ENCODE results near the gene HOTAIR. TPM values are rescaled to one million over a fixed set of nuclear protein-coding genes. Genes with fewer than 3 reads are reported as not detected.

HOTAIR gene
- 0.49 and 1.9 TPM in 2 replicates for total RNA-seq

GRCh38 chr12:53974084-53975063 lies at the start of gene HOTAIR:
HOTAIR (minus strand) TSS chr12:53974954.

GRCh38 chr12:54000116-54001114 lies 25.7 kb upstream of the HOTAIR start, which contains the start of gene HOXC9:
HOXC9 (plus strand) TSS chr12:54000161; CDS start chr12:54000189, 28 bp downstream.

GRCh38 chr12:53984901-53985691 lies 10.3 kb upstream of the HOTAIR start, which contains the start of gene HOXC10:
HOXC10 (plus strand) TSS chr12:53985146; CDS start chr12:53985260, 114 bp downstream.

GRCh38 chr12:53972722-53973235 lies 2.0 kb downstream of the HOTAIR start, which contains the start of gene HOXC11:
HOXC11 (plus strand) TSS chr12:53973126; CDS start chr12:53973242, 116 bp downstream.

GRCh38 chr12:53954694-53955035 lies 20.1 kb downstream of the HOTAIR start, which contains the start of gene HOXC12:
HOXC12 (plus strand) TSS chr12:53954903; CDS start chr12:53954930, 27 bp downstream.

GRCh38 chr12:53938326-53939140 lies 36.2 kb downstream of the HOTAIR start, which contains the start of gene HOXC13:
HOXC13 (plus strand) TSS chr12:53938831; CDS start chr12:53938907, 76 bp downstream.

Other genes with a start within 250 kb of the HOTAIR start
- 29.2 and 112 TPM in 2 replicates for gene CALCOCO1, start 247.5 kb downstream of the HOTAIR start, total RNA-seq
- not detected in 2 replicates for gene CISTR, start 223.0 kb downstream of the HOTAIR start, total RNA-seq
- gene HOXC13, start 36.1 kb downstream of the HOTAIR start, total RNA-seq, result not detected in 2 replicates
- gene HOXC12, start 20.1 kb downstream of the HOTAIR start, total RNA-seq, result not detected in 2 replicates
- gene HOXC11, start 1.8 kb downstream of the HOTAIR start, total RNA-seq, result 1.3 and 1.8 TPM in 2 replicates
- 10.3 and 17.9 TPM in 2 replicates for gene HOXC10, start 10.2 kb upstream of the HOTAIR start, total RNA-seq
- gene HOXC9, start 25.2 kb upstream of the HOTAIR start, total RNA-seq, result 12.1 and 21.0 TPM in 2 replicates
- gene HOXC8, start 34.0 kb upstream of the HOTAIR start, total RNA-seq, result 2.0 and 2.5 TPM in 2 replicates
- 2.6 and 3.9 TPM in 2 replicates for gene HOXC6, start 53.5 kb upstream of the HOTAIR start, total RNA-seq
- 0.76 and 2.0 TPM in 2 replicates for gene HOXC5, start 58.1 kb upstream of the HOTAIR start, total RNA-seq
- gene HOXC4, start 78.9 kb upstream of the HOTAIR start, total RNA-seq, result 2.3 and 2.8 TPM in 2 replicates
- gene SMUG1, start 214.0 kb upstream of the HOTAIR start, total RNA-seq, result 31.6 and 45.0 TPM in 2 replicates